GM19193 (cell line): Measurements from ENCODE around the gene COL23A1.

ENCODE experiments used
- POLR2A ChIP-seq: IDR thresholded peaks from 4 replicates; pipeline ENCODE4 v1.6.1; 2011; ENCODE audit not compliant: insufficient read depth, insufficient read length; ENCODE audit errors: extremely low read depth

The COL23A1 gene

DNA sequence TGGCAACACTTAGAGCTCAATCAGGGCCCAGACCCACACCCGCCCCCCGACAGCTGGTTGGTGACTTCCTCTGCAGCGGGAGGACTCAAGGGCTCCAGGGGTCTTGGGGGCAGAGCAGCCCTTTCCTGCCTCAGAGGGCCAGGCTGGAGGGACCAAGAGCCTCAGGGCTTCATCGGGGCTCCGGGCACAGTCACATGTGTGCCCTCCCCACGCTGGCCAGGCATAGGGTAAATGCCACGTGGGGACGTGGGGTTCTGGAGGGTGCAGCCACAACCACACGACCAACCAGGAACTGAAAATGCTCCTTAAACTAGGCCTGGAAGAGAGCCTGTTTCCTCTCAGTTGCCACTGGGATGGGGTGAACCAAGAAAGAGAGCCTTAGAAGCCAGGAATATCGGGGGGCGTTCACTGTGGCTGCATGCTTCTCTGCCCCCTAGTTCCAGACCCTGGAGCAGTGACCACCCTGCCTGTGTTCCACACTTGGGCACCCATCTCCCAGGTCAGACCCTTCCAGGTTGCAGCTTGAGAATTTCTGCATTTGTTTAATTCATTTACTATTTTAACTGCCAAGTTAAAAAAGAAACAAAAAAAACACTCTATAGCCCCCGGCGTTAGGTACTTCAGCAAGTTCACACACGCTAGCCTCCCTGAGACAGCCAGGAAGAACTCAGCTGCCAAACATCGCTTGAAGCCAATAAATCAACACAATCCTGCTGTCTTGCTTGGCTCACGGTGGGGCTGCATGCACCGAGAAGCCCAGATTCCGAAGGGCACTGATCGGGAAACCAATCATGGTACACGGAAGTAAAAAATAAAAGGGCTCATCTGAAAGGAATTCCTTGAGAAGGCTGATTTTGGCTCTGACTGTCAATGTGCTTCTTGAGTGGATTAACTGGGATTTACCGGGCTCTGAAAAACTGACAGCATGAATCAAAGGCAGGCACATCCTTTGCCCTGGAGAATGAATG is 301.5 kb downstream of the COL23A1 start:
- no peak for TF ChIP-seq POLR2A

DNA sequence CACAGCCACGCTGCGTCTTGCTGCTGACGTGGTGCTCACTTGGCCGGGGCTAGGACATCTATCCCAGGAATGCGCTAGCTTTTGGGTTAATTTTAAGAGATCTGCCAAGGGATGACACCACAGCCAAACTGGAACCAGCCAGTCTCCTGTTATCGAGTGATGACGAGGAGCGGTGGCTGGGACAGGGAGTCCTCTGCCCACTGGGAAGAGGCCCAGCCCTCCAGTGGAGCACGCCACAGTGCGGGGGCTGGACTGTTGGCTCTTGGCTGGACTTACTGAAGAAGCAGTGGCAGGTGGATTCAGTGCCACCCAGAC is 302.4 kb downstream of the COL23A1 start:
- TF ChIP-seq POLR2A, result no peak

DNA sequence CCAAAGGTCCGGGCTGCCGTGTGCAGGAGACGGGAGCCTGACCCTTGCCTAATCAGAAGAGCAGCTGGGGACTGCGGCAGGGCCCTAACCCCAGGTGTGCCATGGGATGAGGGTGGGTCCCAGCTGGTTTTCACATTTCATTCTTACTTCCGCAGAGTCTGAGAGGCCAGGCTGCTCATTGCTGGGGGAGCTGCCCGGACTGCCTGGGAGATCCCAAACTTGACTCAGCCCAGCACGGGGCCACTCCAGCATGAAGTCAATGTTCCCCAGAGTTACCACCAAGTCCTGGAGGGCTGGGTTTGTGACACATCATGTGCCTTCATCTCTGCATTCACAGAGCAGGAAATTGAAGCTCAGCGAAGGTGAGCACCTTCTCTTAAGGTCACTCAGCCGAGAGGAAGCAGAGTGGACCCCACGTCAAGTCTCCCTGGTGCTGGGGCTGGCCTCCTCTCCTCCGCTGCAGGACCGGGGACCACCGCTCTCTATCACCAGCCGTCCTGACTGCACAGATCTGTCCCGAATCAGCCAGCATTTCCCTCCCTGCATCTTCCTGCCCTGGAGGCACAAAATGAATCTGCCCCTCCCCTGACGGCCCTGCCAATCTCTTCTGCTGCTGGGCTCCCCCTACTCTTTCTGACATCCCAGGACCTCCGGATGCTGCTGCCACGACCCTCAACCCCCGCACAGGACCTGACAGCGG is 303.0 kb downstream of the COL23A1 start:
- TF ChIP-seq POLR2A, result no peak

DNA sequence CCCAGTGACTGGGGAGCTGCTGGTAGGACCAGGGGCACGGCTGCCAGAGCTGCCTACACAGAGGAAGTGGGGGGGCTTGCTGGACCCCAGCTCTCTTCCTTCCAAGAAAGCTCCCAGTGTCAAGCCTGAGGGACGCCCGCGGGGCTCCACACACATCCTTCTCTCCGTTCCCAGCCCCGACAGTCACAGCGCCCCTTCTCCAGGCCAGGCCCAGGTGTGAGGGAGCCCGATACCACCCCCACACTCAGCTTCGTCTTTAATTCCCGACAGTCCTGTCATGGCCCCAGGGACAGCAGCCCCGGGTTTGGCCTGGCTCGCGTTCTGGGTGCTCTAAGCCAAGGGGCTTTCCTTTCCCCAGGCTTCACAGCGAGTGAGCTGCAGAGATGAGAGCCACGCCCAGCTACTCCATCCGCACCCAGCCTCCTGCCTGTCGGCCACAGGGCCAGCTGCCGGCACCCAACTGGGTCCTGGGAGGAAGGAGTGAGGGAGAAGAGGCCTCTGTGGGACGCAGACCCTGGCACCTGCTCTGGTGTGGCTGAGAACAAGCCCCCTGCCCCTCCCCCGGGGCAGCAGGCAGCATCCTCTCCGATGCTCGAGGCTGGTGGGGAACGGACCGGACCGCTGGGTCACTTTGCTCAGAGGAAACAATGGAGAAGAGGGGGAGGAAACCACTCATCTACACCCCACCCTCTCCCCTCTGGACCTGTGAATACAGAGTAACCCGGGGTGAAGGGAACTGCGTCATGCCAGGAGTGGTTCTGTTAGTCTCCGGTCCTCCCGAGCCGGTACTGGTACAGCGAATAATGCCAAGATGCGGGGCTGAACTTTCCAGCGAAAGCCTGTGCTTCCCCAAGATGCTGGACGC is 303.7 kb downstream of the COL23A1 start:
- TF ChIP-seq POLR2A, result no peak

DNA sequence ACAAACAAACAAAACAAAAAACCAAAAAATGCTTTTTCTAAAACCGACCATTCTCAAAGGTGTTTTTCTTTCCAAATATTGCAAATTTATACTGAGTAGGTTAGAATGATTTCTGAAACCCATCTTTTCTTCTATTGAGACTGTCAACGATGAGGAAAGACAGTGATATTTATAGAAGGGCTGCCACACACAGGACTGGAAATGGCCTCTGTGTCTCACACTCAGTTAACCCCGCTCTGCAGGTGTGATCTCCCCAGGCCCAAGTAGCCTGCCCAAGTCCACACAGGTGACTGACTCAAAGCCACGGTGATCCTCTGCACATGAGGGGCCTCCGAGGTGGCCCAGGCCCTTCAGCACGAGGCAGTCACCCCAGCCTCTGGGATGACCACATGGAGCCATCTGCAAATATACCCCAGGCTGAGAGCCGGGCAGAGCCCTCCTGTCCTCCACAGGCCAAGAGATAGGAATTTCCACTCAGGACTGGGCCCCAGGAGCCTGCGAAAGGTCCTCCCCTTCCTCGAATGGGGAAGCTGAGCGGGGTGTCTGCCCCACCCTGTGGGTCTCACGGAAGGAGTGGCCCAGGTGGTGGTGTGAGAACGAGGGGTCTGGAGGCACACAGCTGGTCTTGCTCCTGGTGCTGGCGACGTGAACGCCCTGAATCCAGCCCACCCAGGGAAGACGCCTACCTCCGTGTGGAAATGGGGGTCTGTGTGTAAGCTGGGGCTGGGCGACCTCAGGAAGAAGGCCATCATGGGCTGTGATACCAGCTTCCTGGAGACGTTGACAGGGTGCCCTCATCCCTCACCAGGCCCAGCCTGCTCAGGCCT is 304.6 kb downstream of the COL23A1 start:
- TF ChIP-seq POLR2A, result no peak

DNA sequence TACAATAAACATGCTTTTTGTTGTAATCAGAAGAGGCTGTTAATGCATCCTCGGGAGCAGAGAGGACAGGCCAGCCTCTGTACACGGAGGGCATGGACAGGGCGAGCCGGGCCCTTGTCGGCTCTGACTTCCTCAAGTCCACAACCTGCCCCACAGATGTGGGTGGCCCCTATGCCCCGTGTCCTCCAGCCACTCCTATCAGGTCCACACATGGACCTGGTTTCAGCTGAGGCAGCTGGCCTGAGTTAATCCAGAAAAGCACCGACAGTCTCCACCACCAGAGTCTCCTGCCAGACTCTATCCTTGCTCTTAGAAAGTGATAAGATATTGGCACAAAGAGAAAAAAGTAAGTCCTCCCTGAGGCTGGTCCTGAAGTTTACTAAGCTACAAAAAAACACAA is 305.2 kb downstream of the COL23A1 start:
- no peak for TF ChIP-seq POLR2A

DNA sequence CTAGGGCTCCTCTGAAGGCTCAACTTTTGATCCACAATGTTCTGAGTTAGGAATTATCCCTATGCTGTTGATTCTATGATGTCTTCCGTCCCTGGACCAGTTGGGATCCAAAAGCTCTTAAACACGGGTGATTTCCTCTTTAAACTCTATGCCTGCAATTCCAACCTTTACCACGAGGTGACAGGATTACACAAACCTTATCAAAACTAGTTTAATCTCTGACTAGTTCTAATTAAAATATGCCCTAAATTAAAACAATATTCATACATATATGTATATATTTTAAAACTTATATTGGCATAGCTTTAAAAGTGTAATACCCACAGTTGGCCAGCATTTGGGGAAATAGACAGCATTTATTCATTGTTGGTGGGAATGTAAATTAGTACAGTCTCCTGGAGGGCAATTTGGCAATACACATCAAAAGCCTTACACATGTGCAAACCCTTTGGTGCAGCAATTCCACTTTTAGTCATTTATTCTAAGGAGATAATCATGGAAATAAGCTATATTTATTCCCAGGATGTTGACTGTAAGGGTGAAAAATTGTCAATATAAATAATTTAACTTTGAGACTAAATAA is 306.0 kb downstream of the COL23A1 start:
- TF ChIP-seq POLR2A, result no peak

DNA sequence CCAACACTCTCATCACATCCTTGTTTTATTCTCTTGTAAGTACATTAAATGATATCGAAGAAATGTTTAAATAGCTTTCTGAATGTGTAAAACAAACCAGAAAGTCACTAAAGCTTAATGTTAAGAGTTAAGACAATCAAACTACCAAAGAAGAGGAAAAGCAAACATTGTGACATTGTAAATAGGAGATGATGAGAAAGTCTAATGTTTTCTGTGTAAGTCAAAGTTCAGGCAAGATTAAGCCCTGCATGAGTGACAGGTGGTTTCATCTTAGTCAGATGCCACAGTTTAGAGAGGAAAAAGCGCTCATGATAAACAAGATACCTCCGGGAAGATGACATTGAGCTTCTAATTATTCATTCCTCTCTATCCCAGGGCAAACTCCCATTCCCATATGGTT is 306.7 kb downstream of the COL23A1 start:
- no peak for TF ChIP-seq POLR2A

DNA sequence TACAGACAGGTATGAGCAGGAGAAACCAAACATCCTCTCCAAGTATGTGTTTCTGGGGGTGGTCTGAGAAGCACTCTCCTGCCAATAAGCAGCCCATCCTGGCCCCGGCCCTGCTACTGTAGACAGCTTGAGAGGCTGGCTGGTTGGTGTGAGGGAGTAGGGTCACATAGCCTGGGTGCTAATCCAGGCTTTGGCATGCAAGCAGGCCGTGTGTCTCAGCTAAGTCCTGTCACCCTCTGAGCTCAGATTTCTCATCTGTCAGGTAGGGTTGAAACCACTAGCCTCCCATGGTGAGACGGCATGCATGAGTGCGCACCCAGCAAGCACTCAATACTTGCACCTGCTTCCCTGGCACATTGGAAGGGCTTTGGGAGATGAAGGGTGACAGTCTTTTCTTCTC is 307.8 kb downstream of the COL23A1 start:
- no peak for TF ChIP-seq POLR2A

DNA sequence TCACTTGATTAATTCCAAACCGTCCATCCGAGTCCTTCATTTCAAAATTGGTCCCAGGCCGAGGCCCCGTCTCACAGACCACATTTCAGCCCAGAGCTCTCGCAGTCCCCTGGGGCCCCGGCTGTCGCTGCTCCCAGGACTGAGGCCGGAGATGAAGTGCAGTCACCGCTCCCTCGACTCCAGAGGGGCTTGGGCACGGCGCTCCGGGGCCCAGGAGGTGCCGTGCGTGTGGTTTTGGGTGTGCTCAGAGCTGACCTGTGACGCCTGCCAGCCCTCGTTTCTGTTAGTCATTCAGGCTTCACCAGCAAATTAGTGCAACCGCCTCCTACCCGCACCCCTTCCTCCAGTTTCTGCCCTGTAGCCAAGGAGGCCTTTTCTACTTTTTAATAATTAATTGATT is 308.9 kb downstream of the COL23A1 start:
- TF ChIP-seq POLR2A, result no peak

DNA sequence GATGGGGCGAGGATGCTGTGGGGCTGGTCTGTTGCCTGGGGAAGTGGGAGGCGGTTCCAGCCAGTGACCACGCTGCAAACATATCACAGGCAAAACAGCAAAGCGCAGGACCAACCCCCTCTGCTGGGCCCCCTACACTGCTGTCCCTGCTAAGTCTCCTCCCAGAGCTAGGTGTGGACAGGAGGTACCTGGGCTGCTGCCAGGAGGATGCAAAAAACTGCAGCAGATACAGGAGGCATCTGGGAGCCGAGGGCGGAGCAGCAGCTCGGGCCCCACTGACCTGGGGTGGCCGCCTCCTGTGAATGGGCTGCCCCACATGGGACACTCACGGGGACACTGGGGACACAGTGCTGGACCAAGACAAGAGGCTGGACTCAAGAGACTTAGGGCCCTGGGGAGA is 309.6 kb downstream of the COL23A1 start:
- no peak for TF ChIP-seq POLR2A

DNA sequence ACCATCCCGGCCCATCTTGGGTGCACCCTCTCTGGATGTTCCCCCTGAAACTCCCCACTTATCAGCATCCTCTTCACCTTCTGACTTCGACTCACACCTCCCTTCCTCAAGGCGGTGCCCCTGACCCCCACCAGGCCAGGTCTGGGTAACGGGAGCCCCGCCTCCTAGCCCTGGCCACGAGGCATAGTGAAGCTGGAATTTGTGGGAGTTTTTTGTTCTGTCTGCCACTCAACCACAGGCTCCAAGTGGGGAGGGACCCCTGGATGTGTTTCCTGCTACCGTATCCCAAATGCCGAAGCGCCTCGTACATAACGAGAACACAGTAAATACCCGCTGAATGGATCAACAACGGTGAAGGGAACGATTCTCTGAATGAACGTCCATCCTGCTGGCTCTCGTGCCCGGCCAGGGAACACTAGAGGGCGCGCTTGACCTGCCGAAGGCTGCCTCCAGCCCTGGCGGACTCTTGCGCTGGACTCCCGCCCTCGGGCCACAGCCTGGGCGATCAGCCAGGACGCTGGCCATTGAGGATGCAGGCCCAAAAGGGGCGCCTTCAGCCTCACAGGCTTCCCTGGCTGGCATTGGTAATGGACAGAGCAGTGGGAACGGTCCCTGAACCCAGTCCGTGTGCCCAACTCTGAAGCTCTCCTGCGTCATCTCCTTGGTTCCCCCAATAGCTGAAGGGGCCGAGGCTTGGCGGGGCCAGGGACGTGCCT is 310.3 kb downstream of the COL23A1 start:
- no peak for TF ChIP-seq POLR2A

DNA sequence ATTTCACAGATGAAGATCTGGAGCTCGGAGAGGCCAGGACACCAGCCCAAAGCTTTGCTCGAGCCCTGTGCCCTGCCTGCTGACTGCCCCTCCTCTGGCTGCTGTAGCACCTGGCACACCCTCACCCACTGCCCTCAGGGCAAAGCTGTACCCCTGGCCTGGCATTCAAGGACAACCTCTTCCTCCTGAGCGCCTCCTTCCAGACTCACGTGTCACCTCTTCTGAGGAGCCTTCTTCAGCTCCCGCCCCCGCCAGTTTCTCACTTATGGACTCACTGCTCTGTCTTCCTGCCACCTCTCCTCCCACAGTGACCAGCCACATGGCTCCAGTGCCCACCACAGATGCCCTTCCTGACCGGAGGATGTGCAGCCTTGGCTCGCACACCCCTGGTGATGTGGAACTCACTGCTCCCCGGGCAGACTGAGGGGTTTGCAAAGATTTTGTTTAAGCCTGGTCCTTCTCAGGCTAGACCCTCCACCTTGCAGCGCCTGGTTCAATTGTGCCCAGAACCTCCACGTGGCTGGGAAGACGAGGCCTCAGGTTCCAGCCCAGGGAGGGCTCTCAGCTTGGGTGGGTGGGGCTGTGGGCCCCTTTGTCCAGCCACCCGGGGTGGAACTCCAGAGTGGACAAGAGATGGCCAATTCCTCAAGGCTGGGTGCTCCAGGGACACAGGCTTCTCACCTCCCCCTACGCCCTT is 311.0 kb downstream of the COL23A1 start:
- TF ChIP-seq POLR2A, result no peak

DNA sequence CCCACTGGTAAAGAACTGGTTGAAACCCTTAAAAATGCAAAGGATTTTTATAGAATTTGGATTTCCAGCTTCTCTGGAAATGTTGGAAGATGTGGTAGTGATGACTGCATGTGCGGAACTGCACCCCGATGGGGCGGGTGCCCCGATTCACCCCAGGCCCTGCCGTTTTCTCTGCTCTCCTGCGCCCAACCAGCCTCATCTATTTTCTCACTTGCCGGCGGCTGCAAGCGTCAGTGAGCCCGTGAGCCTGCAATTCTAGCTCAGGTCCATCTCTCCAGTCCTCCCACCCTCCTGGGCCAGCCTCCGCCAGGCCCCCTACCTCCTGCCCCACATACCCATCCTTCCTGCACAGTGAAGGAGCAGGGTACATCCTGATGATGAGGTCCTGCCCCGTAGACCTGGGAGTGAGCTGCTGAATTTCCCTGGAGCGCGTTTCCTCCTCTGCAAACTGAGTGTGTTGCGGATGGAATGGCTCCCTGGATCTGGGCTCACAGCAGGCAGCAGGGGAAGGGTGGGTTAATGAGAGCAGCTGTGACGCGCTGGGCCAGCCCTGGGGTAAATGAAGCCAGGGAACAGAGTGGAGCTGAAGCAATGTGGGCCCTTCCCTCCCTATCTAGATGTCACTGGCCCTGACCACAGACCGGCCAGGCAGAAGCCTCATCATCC is 311.7 kb downstream of the COL23A1 start:
- no peak for TF ChIP-seq POLR2A
